Measurements from ENCODE around the gene ANP32A.

The ANP32A gene

DNA sequence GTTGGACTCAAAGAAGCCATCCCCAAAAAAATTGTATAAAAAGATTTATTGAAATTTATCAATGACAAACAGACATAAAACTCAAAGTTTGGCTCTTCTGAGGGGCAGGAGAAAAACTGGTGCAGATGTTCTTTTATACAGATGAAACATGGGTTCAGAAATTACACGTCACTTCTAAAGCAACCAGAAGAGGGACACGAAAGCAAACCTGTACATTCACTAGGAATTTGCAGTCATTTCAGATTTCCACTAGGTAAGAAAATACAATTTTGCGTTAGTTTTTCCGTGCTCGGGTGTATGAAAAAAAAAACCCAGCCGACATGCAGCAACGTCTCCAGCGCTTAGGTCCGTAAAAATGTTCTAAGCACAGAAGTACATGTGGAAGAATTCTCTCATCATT is 41.8 kb downstream of the ANP32A start:
- DNase-seq (ENCODE audit: low read depth, low spot score): no peak
- H3K4me3 ChIP-seq (ENCODE audit: low read depth, low read length): no peak overlapping the region
- POLR2A ChIA-PET: no interaction called here
- CTCF ChIA-PET: interaction anchor here (0.8 to 1.5 kb wide), 3 partner anchors 11 to 229 kb away, joined by 3 to 14 read pairs (median 3); no protein-coding TSS in a partner anchor
- TF ChIP-seq, protein P1, sequence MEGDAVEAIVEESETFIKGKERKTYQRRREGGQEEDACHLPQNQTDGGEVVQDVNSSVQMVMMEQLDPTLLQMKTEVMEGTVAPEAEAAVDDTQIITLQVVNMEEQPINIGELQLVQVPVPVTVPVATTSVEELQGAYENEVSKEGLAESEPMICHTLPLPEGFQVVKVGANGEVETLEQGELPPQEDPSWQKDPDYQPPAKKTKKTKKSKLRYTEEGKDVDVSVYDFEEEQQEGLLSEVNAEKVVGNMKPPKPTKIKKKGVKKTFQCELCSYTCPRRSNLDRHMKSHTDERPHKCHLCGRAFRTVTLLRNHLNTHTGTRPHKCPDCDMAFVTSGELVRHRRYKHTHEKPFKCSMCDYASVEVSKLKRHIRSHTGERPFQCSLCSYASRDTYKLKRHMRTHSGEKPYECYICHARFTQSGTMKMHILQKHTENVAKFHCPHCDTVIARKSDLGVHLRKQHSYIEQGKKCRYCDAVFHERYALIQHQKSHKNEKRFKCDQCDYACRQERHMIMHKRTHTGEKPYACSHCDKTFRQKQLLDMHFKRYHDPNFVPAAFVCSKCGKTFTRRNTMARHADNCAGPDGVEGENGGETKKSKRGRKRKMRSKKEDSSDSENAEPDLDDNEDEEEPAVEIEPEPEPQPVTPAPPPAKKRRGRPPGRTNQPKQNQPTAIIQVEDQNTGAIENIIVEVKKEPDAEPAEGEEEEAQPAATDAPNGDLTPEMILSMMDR (IDR thresholded peaks at IDR 0.05; ENCODE audit: insufficient read depth, low read length, missing control alignments): no peak

DNA sequence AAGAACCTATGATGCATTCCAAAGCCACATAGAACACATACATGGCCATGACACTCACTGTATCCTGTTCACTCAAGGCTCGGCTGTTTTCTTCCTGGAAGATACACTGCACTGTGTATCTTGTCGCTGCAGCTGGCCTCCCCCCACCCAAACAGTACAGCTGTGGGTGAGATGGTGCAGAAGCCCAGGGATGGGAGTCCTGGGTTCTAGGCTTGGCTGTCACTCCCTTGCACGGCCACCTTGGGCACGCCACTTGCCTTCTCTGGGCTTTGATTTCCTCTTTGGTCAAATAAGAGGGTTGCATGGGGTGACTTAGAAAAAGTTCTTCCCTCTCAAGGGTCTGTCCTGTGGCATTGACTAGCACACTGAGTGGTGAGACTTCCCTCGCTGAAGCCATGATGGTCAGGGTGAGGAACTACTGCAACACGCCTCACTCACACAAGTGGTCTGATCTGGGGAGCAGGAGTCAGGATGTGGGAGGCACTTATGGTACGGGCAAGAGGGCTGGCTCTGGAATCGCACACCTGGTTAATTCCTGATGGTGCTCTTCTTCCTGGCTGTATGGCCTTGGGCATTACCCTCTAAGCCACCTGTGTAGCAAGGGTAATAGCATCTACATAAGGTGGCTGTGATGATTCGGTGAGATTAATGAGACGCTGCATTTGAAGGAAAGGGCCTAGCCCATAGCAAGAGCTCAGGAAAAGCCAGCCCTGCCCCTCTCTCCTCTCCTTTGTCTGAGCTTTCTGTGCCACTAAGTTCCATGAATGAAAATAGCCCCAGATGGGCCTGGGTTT is 44.0 kb downstream of the ANP32A start:
- TF ChIP-seq, protein P1 (IDR thresholded peaks at IDR 0.05; ENCODE audit: insufficient read depth, low read length, missing control alignments): no peak
- ChIA-PET POLR2A (interaction anchor here (1.3 kb wide), 1 partner anchor 19 kb away, joined by 3 read pairs; no protein-coding TSS in a partner anchor), CTCF (no interaction called here)
- no peak for DNase-seq (ENCODE audit: low read depth, low spot score)
- no peak overlapping the region for H3K4me3 ChIP-seq (ENCODE audit: low read depth, low read length)

DNA sequence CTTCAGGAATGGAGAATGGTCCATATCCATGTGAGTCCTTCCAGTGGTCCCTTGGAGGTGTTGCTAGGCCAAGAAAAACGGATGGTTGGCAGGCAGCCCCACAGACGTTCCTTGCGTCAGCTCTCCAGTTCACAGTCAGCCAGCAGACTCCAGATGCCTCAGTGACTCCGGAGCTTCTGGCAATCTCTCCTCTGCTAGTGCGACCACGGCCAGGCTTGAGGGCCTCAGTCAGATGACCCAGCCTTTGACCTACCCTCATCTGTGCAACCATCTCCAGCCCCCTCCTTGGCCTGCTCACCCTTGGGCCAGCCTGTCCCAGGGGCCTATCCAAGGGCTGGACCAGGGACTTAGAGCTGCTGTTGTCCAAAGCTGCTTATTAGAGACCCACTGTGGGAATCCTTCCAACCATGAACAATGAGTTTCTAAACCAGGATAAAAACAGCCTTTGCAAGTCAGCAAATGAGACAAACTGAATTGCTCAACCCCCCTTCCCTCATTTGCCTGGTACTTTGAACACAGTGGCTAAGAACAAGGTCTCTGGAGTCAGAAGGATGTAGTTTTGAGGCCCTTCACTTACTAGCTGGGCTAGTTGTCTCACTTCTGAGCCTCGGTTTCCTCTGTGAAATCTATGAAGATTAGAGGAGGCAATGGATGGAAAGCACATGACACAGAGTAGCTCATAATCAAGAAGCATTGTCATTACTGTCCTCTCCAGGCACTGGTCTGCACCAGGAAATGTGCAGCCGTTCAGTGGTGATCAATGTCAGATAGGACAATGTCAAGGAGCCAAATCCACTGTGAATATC is 44.8 kb downstream of the ANP32A start:
- POLR2A ChIA-PET: no interaction called here
- DNase-seq (ENCODE audit: low read depth, low spot score): no peak
- no peak overlapping the region for H3K4me3 ChIP-seq (ENCODE audit: low read depth, low read length)
- CTCF ChIA-PET: interaction anchor here (1.1 kb wide), 1 partner anchor 9 kb away, joined by 3 read pairs; no protein-coding TSS in a partner anchor
- TF ChIP-seq, protein P1 (IDR thresholded peaks at IDR 0.05; ENCODE audit: insufficient read depth, low read length, missing control alignments): no peak

DNA sequence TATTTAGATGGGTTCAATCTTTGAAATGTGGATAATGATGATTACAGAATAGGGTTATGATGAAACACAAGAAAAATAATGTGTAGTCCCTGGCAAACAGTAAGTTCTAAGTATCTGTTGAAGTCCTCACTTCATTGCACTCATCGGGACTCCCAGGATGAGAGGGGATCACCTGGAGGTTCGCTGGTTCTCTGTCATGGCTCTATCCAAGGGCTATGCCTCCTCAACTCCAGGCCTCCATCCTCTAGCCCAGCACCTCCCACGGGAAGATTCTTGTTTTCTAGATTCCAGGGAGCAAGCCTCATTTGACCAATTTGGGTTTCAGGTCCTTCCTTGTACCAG is 45.5 kb downstream of the ANP32A start:
- CTCF ChIA-PET: interaction anchor here (1.1 kb wide), 1 partner anchor 9 kb away, joined by 3 read pairs; no protein-coding TSS in a partner anchor
- DNase-seq (ENCODE audit: low read depth, low spot score): no peak
- H3K4me3 ChIP-seq (ENCODE audit: low read depth, low read length): no peak overlapping the region
- POLR2A ChIA-PET: no interaction called here
- TF ChIP-seq, protein P1 (IDR thresholded peaks at IDR 0.05; ENCODE audit: insufficient read depth, low read length, missing control alignments): no peak

DNA sequence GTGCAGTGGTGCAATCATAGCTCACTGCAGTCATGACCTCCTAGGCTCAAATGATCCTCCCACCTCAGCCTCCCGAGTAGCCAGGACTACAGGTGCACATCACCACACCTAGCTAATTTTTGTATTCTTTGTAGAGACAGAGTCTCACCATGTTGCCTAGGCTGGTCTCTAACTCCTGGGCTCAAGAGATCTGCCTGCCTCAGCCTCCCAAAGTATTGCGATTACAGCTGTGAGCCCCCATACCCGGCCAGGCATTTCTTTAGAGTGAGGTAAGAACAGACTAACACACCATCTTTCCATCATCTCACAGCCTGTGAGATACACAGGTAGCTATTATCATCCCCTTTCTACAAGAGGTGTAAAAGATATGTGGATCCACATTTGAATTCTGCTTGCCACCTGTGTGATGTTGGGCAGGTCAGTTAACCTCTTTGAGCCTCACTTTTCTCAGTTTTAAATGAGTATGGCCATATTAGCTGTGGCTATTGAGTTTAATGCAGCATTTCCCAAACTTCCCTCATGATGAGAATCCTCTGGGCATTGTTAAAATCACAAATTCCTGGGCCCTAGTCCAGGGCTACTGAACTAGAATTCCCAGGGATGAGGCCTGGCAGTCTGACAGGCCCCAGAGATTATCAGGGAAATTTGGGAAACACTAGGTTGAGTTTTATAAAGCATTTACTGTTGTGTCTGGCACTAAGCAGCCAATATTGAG is 46.0 kb downstream of the ANP32A start:
- POLR2A ChIA-PET: no interaction called here
- no peak overlapping the region for H3K4me3 ChIP-seq (ENCODE audit: low read depth, low read length)
- TF ChIP-seq, protein P1 (IDR thresholded peaks at IDR 0.05; ENCODE audit: insufficient read depth, low read length, missing control alignments): no peak
- DNase-seq (ENCODE audit: low read depth, low spot score): no peak
- CTCF ChIA-PET: no interaction called here
